H9 (cell line): ENCODE measurements around the gene AMT. TPM values are rescaled to one million over a fixed set of nuclear protein-coding genes. Genes with fewer than 3 reads are reported as not detected.
"Not testable (repeated sequence)": the region's sequence is repeated elsewhere in the genome, so short reads cannot be mapped to it uniquely, and the experiment has no call there.

Experiments
- DNase-seq: peaks from one replicate; pipeline ENCODE4 v3.0.0-alpha.2; 2017
- H2AFZ ChIP-seq: one replicate; pipeline ENCODE4 v1.6.1; 2013; ENCODE audit warnings: mild to moderate bottlenecking, low read length, control low read depth, moderate library complexity
- H2AK5ac ChIP-seq: 2 replicates; pipeline ENCODE4 v1.6.1; 2013; ENCODE audit warnings: low read length, control low read depth, mixed read lengths; ENCODE audit not compliant: insufficient read length
- H2BK120ac ChIP-seq: one replicate; pipeline ENCODE4 v1.6.1; 2013; ENCODE audit warnings: low read depth, mild to moderate bottlenecking, low read length, control low read depth, inconsistent platforms; ENCODE audit not compliant: poor library complexity, severe bottlenecking
- H2BK12ac ChIP-seq: 2 replicates; pipeline ENCODE4 v1.6.1; 2013; ENCODE audit warnings: low read length, control low read depth, mixed read lengths, low read depth; ENCODE audit not compliant: insufficient read length
- H2BK15ac ChIP-seq: 2 replicates; pipeline ENCODE4 v1.6.1; 2013; ENCODE audit warnings: low read depth, low read length, control low read depth
- H2BK20ac ChIP-seq: one replicate; pipeline ENCODE4 v1.6.1; 2013; ENCODE audit warnings: low read depth, mild to moderate bottlenecking, low read length, control low read depth, inconsistent platforms; ENCODE audit not compliant: poor library complexity, severe bottlenecking
- H2BK5ac ChIP-seq: 2 replicates; pipeline ENCODE4 v1.6.1; 2013; ENCODE audit warnings: low read length, control low read depth, mixed read lengths; ENCODE audit not compliant: insufficient read length
- H3K14ac ChIP-seq: 2 replicates; pipeline ENCODE4 v1.6.1; 2013; ENCODE audit warnings: low read length, control low read depth; ENCODE audit not compliant: insufficient read depth
- H3K18ac ChIP-seq: 2 replicates; pipeline ENCODE4 v1.6.1; 2013; ENCODE audit warnings: low read depth, mild to moderate bottlenecking, mixed read lengths, low read length, control low read depth; ENCODE audit not compliant: insufficient read length
- H3K23ac ChIP-seq: 2 replicates; pipeline ENCODE4 v1.6.1; 2013; ENCODE audit warnings: low read length, control low read depth, mixed read lengths, low read depth; ENCODE audit not compliant: insufficient read length
- H3K23me2 ChIP-seq: 2 replicates; pipeline ENCODE4 v1.6.1; 2013; ENCODE audit warnings: low read depth, mild to moderate bottlenecking, mixed read lengths, low read length, control low read depth; ENCODE audit not compliant: insufficient read length, poor library complexity, severe bottlenecking
- H3K27ac ChIP-seq: 2 replicates; pipeline ENCODE4 v1.5.1; 2013; ENCODE audit warnings: low read length, control low read depth, mixed read lengths, low read depth; ENCODE audit not compliant: insufficient read length
- H3K27me3 ChIP-seq: 2 replicates; pipeline ENCODE4 v1.6.1; 2013; ENCODE audit warnings: low read length, control low read depth, inconsistent platforms; ENCODE audit not compliant: insufficient read depth
- H3K4ac ChIP-seq: 2 replicates; pipeline ENCODE4 v1.6.1; 2013; ENCODE audit warnings: low read depth, mild to moderate bottlenecking, control low read depth, inconsistent platforms, low read length, moderate library complexity
- H3K4me1 ChIP-seq: 2 replicates; pipeline ENCODE4 v1.6.1; 2013; ENCODE audit warnings: low read length, control low read depth, inconsistent platforms; ENCODE audit not compliant: insufficient read depth
- H3K4me2 ChIP-seq: 2 replicates; pipeline ENCODE4 v1.6.1; 2013; ENCODE audit warnings: low read length, control low read depth, mixed read lengths; ENCODE audit not compliant: insufficient read length, insufficient read depth
- H3K56ac ChIP-seq: 2 replicates; pipeline ENCODE4 v1.6.1; 2013; ENCODE audit warnings: low read depth, mild to moderate bottlenecking, mixed read lengths, low read length, control low read depth; ENCODE audit not compliant: insufficient read length
- H3K79me1 ChIP-seq: 2 replicates; pipeline ENCODE4 v1.6.1; 2013; ENCODE audit warnings: low read depth, mild to moderate bottlenecking, moderate library complexity, low read length, control low read depth, inconsistent platforms; ENCODE audit not compliant: insufficient read depth, poor library complexity, severe bottlenecking
- H3K79me2 ChIP-seq: 2 replicates; pipeline ENCODE4 v1.6.1; 2013; ENCODE audit warnings: low read length, control low read depth, inconsistent platforms; ENCODE audit not compliant: insufficient read depth
- H3K9ac ChIP-seq: 2 replicates; pipeline ENCODE4 v1.6.1; 2013; ENCODE audit warnings: low read length, control low read depth, mixed read lengths; ENCODE audit not compliant: insufficient read length; ENCODE audit errors: extremely low read depth
- H3K9me3 ChIP-seq: one replicate; pipeline ENCODE4 v1.6.1; 2013; ENCODE audit warnings: low read depth, low read length, inconsistent platforms; ENCODE audit not compliant: control insufficient read depth
- H3T11ph ChIP-seq: one replicate; pipeline ENCODE4 v1.6.1; 2013; ENCODE audit warnings: mild to moderate bottlenecking, low read length, control low read depth, inconsistent platforms
- H4K20me1 ChIP-seq: one replicate; pipeline ENCODE4 v1.6.1; 2013; ENCODE audit not compliant: control insufficient read depth, insufficient read length, insufficient read depth
- H4K5ac ChIP-seq: 2 replicates; pipeline ENCODE4 v1.6.1; 2013; ENCODE audit warnings: low read depth, mild to moderate bottlenecking, mixed read lengths, low read length, control low read depth; ENCODE audit not compliant: insufficient read length
- H4K8ac ChIP-seq: replicated peaks from 2 replicates; pipeline ENCODE4 v1.6.1; 2013; ENCODE audit warnings: low read length, control low read depth, mixed read lengths, low read depth; ENCODE audit not compliant: insufficient read length
- H4K91ac ChIP-seq: 2 replicates; pipeline ENCODE4 v1.6.1; 2013; ENCODE audit warnings: low read depth, mild to moderate bottlenecking, moderate library complexity, mixed read lengths, low read length, control low read depth; ENCODE audit not compliant: insufficient read length
- H3K27ac Mint-ChIP-seq, 3 experiments: 2 replicates in 2 of 3; 3 replicates in 1 of 3; pipeline ENCODE4 v1.8.0; 2020 to 2021; ENCODE audit warnings: mixed read lengths in 3 of 3, mild to moderate bottlenecking in 1 of 3, moderate library complexity in 1 of 3
- H3K27me3 Mint-ChIP-seq: 2 replicates; pipeline ENCODE4 v1.8.0; 2021; ENCODE audit warnings: low read depth, mild to moderate bottlenecking, moderate library complexity, mixed read lengths
- H3K36me3 Mint-ChIP-seq, 3 experiments: 2 replicates in 2 of 3; 3 replicates in 1 of 3; pipeline ENCODE4 v1.8.0; 2020 to 2021; ENCODE audit warnings: low read depth in 3 of 3, mixed read lengths in 3 of 3; ENCODE audit not compliant: insufficient read depth in 1 of 3
- H3K4me1 Mint-ChIP-seq, 2 experiments: 2 replicates each; pipeline ENCODE4 v1.8.0; 2020; ENCODE audit warnings: mixed read lengths in 2 of 2
- H3K4me3 Mint-ChIP-seq, 2 experiments: 2 replicates in 1 of 2; 3 replicates in 1 of 2; pipeline ENCODE4 v1.8.0; 2020 to 2021; ENCODE audit warnings: mild to moderate bottlenecking in 2 of 2, mixed read lengths in 2 of 2, moderate library complexity in 1 of 2
- H3K9me3 Mint-ChIP-seq, 2 experiments: 2 replicates in 1 of 2; 3 replicates in 1 of 2; pipeline ENCODE4 v1.8.0; 2020; ENCODE audit warnings: mild to moderate bottlenecking in 2 of 2, mixed read lengths in 2 of 2, moderate library complexity in 1 of 2
- CTCF ChIP-seq: fragments of 200-600 bp; sonication (generic); conservative IDR thresholded peaks from 3 replicates; pipeline ENCODE4 v1.8.0; 2021; ENCODE audit warnings: antibody characterized with exemption, mild to moderate bottlenecking
- WGBS: extraction: QIAGEN DNeasy Blood & Tissue Kit; methylation state at CpG from one replicate; pipeline ENCODE4 v1.1.7; 2013; ENCODE audit warnings: missing lambda C conversion rate, low lambda C conversion rate, mixed read lengths; ENCODE audit not compliant: insufficient read length; ENCODE audit errors: extremely low coverage; 5-methylcytosine and 5-hydroxymethylcytosine counted together
- total RNA-seq: library from RNA; stranded (reverse); gene quantifications from 2 replicates; pipeline ENCODE4 v1.2.1, GENCODE V29; 2021

The AMT gene
- total RNA-seq, 1 experiment from 2014 or later, result 41.2 TPM

GRCh38 chr3:49406571-49407565 is 15.4 kb downstream of the AMT start:
- no peak overlapping the region for H3K18ac ChIP-seq
- peaks cover 9 to 21% (median 11%) of the 10 kb centered on the region in 3 experiments; a peak in 6 of 7 replicates for H3K36me3 Mint-ChIP-seq

GRCh38 chr3:49405570-49405969 is 16.7 kb downstream of the AMT start:
- not testable (repeated sequence) for H3K23ac ChIP-seq, H3K4me1 ChIP-seq, H3K27me3 Mint-ChIP-seq, H3K18ac ChIP-seq, H2AK5ac ChIP-seq, H4K91ac ChIP-seq, H3K27ac ChIP-seq, H3K56ac ChIP-seq, H4K5ac ChIP-seq, H3K4ac ChIP-seq, H2BK15ac ChIP-seq, H3K4me2 ChIP-seq, H2BK5ac ChIP-seq, H3K23me2 ChIP-seq, H2BK120ac ChIP-seq, H3K27me3 ChIP-seq, H3K9ac ChIP-seq, H3K4me3 Mint-ChIP-seq, H2BK20ac ChIP-seq, H4K20me1 ChIP-seq, DNase-seq, H2AFZ ChIP-seq, H3T11ph ChIP-seq, H3K14ac ChIP-seq, H2BK12ac ChIP-seq, H3K9me3 Mint-ChIP-seq, H3K9me3 ChIP-seq, H4K8ac ChIP-seq
- peak overlapping the region in 1 of 3 experiments; percentile 42; a peak in 3 of 7 replicates for H3K27ac Mint-ChIP-seq
- WGBS, result no CpG with 5 or more reads among the region's 9 CpGs
- peaks cover 14% of the 10 kb centered on the region for H3K79me1 ChIP-seq
- H3K4me1 Mint-ChIP-seq, result peaks cover 27 to 30% of the 10 kb centered on the region in 2 experiments
- H3K79me2 ChIP-seq, result peaks cover 74% of the 10 kb centered on the region
- H3K36me3 Mint-ChIP-seq, result peaks cover 5 to 25% (median 20%) of the 10 kb centered on the region in 3 experiments; a peak in 6 of 7 replicates

More at GRCh38 chr3:49406571-49407565, 15.4 kb downstream of the AMT start:
- Histone ChIP-seq H3K27ac (no peak overlapping the region), H3K23me2 (no peaks in the 10 kb centered on the region), H4K20me1 (no peaks in the 10 kb centered on the region), H2BK15ac (no peak overlapping the region), H2BK120ac (no peak overlapping the region), H3K4me2 (no peak overlapping the region), H2AFZ (no peak overlapping the region), H3K23ac (no peak overlapping the region), H2BK20ac (no peak overlapping the region), H3K9me3 (no peaks in the 10 kb centered on the region), H4K5ac (no peak overlapping the region), H2AK5ac (no peak overlapping the region), H3K79me1 (peaks cover 14% of the 10 kb centered on the region), H3K9ac (no peak overlapping the region), H2BK12ac (no peak overlapping the region), H3K56ac (no peak overlapping the region), H3K4ac (no peak overlapping the region), H2BK5ac (no peak overlapping the region), H4K8ac (no peak overlapping the region), H3K4me1 (no peaks in the 10 kb centered on the region), H3K14ac (no peak overlapping the region), H3T11ph (no peak overlapping the region), H4K91ac (no peak overlapping the region), H3K79me2 (peaks cover 72% of the 10 kb centered on the region), H3K27me3 (no peaks in the 10 kb centered on the region)
- Mint-ChIP-seq H3K27me3 (no peaks in the 10 kb centered on the region), H3K9me3 (no peaks in the 10 kb centered on the region; a peak in 1 of 5 replicates), H3K4me1 (peaks cover 25 to 29% of the 10 kb centered on the region in 2 experiments), H3K4me3 (no peak overlapping the region; a peak in 1 of 5 replicates), H3K27ac (peak overlapping the region in 1 of 3 experiments; percentile 55; a peak in 2 of 7 replicates)
- WGBS, result no CpG with 5 or more reads among the region's 17 CpGs
- DNase-seq, result no peak
- no peak for TF ChIP-seq CTCF
